H1 (cell line): ENCODE measurements around the gene PIANP. TPM values are rescaled to one million over a fixed set of nuclear protein-coding genes. Genes with fewer than 3 reads are reported as not detected.
A peak's percentile ranks its signal among the peaks of the same experiment; 100 is the strongest.

Experiments
- CTCF ChIA-PET: fragments of 300-600 bp; sonication (Branson Sonifier 250); formaldehyde crosslinking; loops from one replicate; lab custom pipeline; 2021; ENCODE audit not compliant: partially characterized antibody; lab: Charles Lee
- POLR2A ChIA-PET: fragments of 300-600 bp; sonication (Branson Sonifier 250); formaldehyde crosslinking; loops from one replicate; lab custom pipeline; 2021; ENCODE audit warnings: inconsistent platforms; ENCODE audit not compliant: partially characterized antibody; lab: Charles Lee
- DNase-seq, 2 experiments: peaks; one replicate each; pipeline versions ENCODE4 v3.0.0 to v3.0.0-alpha.2; 2010 to 2022; ENCODE audit warnings: low spot score in 2 of 2, low read depth in 1 of 2, mixed read lengths in 1 of 2
- FAIRE-seq: peaks from 2 replicates; lab custom pipeline; 2011; peaks lifted over from hg19 to GRCh38; lab: Jason Lieb, UNC
- H2AFZ ChIP-seq: 2 replicates; pipeline ENCODE4 v1.8.1; 2012; ENCODE audit warnings: low read length, inconsistent platforms
- H2AK5ac ChIP-seq: 2 replicates; pipeline ENCODE4 v1.6.1; 2013; ENCODE audit warnings: low read depth, low read length
- H2BK120ac ChIP-seq: replicated peaks from 2 replicates; pipeline ENCODE3; 2013; ENCODE audit warnings: low read depth, low read length, inconsistent platforms
- H2BK12ac ChIP-seq: 2 replicates; pipeline ENCODE4 v1.6.1; 2013; ENCODE audit warnings: low read depth, low read length
- H2BK15ac ChIP-seq: 2 replicates; pipeline ENCODE4 v1.6.1; 2013; ENCODE audit warnings: low read length
- H2BK20ac ChIP-seq: 2 replicates; pipeline ENCODE4 v1.6.1; 2013; ENCODE audit warnings: low read length
- H2BK5ac ChIP-seq: 2 replicates; pipeline ENCODE4 v1.6.1; 2013; ENCODE audit warnings: low read depth, low read length
- H3K14ac ChIP-seq: 2 replicates; pipeline ENCODE4 v1.6.1; 2013; ENCODE audit warnings: inconsistent platforms; ENCODE audit not compliant: insufficient read length
- H3K18ac ChIP-seq: 2 replicates; pipeline ENCODE4 v1.6.1; 2013; ENCODE audit warnings: low read length; ENCODE audit errors: extremely low read depth
- H3K23ac ChIP-seq: 2 replicates; pipeline ENCODE4 v1.6.1; 2013; ENCODE audit warnings: inconsistent platforms; ENCODE audit not compliant: insufficient read length
- H3K23me2 ChIP-seq: 2 replicates; pipeline ENCODE4 v1.6.1; 2013; ENCODE audit warnings: low read depth, low read length
- H3K27ac ChIP-seq: 2 replicates; pipeline ENCODE4 v1.6.1; 2011; ENCODE audit warnings: low read depth, low read length, inconsistent platforms
- H3K27me3 ChIP-seq, 4 experiments: replicated peaks in 1 of 4; 1 replicate in 1 of 4; 2 replicates in 3 of 4; pipeline versions ENCODE4 v1.6.1 to v1.8.1; 2011 to 2013; ENCODE audit warnings: low read length in 3 of 4, mild to moderate bottlenecking in 3 of 4, inconsistent platforms in 2 of 4, mixed read lengths in 2 of 4, moderate library complexity in 1 of 4; ENCODE audit not compliant: control insufficient read depth in 3 of 4, insufficient read depth in 3 of 4; ENCODE audit errors: extremely low read depth in 1 of 4
- H3K36me3 ChIP-seq, 4 experiments: 2 replicates each; pipeline versions ENCODE4 v1.6.1 to v1.8.1; 2011 to 2013; ENCODE audit warnings: mild to moderate bottlenecking in 4 of 4, low read length in 3 of 4, moderate library complexity in 2 of 4, control low read depth in 1 of 4, inconsistent platforms in 1 of 4; ENCODE audit not compliant: insufficient read depth in 4 of 4, control insufficient read depth in 2 of 4
- H3K4ac ChIP-seq: replicated peaks from 2 replicates; pipeline ENCODE3; 2013; ENCODE audit warnings: low read length, low read depth, mixed read lengths, inconsistent platforms; ENCODE audit not compliant: insufficient read length
- H3K4me1 ChIP-seq, 4 experiments: replicated peaks in 1 of 4; 1 replicate in 1 of 4; 2 replicates in 3 of 4; pipeline versions ENCODE4 v1.6.1 to v1.8.1; 2011 to 2013; ENCODE audit warnings: low read length in 3 of 4, inconsistent platforms in 2 of 4, mixed read lengths in 1 of 4; ENCODE audit not compliant: insufficient read depth in 4 of 4, control insufficient read depth in 3 of 4
- H3K4me2 ChIP-seq, 2 experiments: 2 replicates each; pipeline versions ENCODE4 v1.6.1 to v1.8.1; 2011 to 2013; ENCODE audit warnings: low read depth in 2 of 2, low read length in 2 of 2, control low read depth in 1 of 2, inconsistent platforms in 1 of 2, mild to moderate bottlenecking in 1 of 2; ENCODE audit not compliant: insufficient read depth in 1 of 2
- H3K4me3 ChIP-seq, 4 experiments: fragments of 200-600, 300-600 bp in 1 of 4; sonication (generic), shearing (Covaris generic), sonication (Bioruptor Twin) in 1 of 4; 2 replicates each; pipeline versions ENCODE4 v1.5.1 to v1.8.1; 2011 to 2016; ENCODE audit warnings: low read length in 4 of 4, low read depth in 3 of 4, control low read depth in 2 of 4, inconsistent platforms in 2 of 4, mild to moderate bottlenecking in 2 of 4, mixed read lengths in 1 of 4, moderate library complexity in 1 of 4; ENCODE audit not compliant: insufficient read depth in 2 of 4; ENCODE audit errors: extremely low read depth in 1 of 4
- H3K56ac ChIP-seq: replicated peaks from 2 replicates; pipeline ENCODE3; 2013; ENCODE audit warnings: low read depth, mild to moderate bottlenecking, mixed read lengths, low read length, inconsistent platforms; ENCODE audit not compliant: insufficient read length
- H3K79me1 ChIP-seq: 2 replicates; pipeline ENCODE4 v1.6.1; 2013; ENCODE audit warnings: low read depth, low read length, control low read depth
- H3K79me2 ChIP-seq, 2 experiments: 2 replicates each; pipeline versions ENCODE4 v1.6.1 to v1.8.1; 2012 to 2013; ENCODE audit warnings: low read length in 2 of 2, mild to moderate bottlenecking in 2 of 2, inconsistent platforms in 1 of 2; ENCODE audit not compliant: insufficient read depth in 2 of 2, control insufficient read depth in 1 of 2
- H3K9ac ChIP-seq, 4 experiments: replicated peaks in 1 of 4; 1 replicate in 1 of 4; 2 replicates in 3 of 4; pipeline versions ENCODE4 v1.6.1 to v1.8.1; 2011 to 2013; ENCODE audit warnings: low read depth in 3 of 4, low read length in 3 of 4, control low read depth in 2 of 4, mild to moderate bottlenecking in 2 of 4, moderate library complexity in 2 of 4, inconsistent platforms in 1 of 4; ENCODE audit errors: extremely low read depth in 1 of 4
- H3K9me3 ChIP-seq, 2 experiments: 2 replicates each; pipeline versions ENCODE4 v1.6.1 to v1.8.1; 2012 to 2013; ENCODE audit warnings: mild to moderate bottlenecking in 2 of 2, moderate library complexity in 2 of 2, control low read depth in 1 of 2, inconsistent platforms in 1 of 2, low read depth in 1 of 2, low read length in 1 of 2, mixed read lengths in 1 of 2; ENCODE audit not compliant: insufficient read depth in 2 of 2
- H4K20me1 ChIP-seq, 2 experiments: replicated peaks in 1 of 2; 2 replicates each; pipeline versions ENCODE3 to v1.8.1; 2011 to 2013; ENCODE audit warnings: inconsistent platforms in 2 of 2, low read length in 2 of 2, mild to moderate bottlenecking in 1 of 2; ENCODE audit not compliant: insufficient read depth in 2 of 2, control insufficient read depth in 1 of 2
- H4K5ac ChIP-seq: 2 replicates; pipeline ENCODE4 v1.6.1; 2013; ENCODE audit warnings: low read length, low read depth, mixed read lengths, inconsistent platforms; ENCODE audit not compliant: insufficient read length
- H4K8ac ChIP-seq: 2 replicates; pipeline ENCODE4 v1.8.0; 2013; ENCODE audit warnings: mild to moderate bottlenecking, moderate library complexity, low read length, inconsistent platforms; ENCODE audit not compliant: insufficient read depth; ENCODE audit errors: extremely low read depth
- H4K91ac ChIP-seq: replicated peaks from 2 replicates; pipeline ENCODE3; 2013; ENCODE audit warnings: low read length, mixed read lengths, inconsistent platforms; ENCODE audit not compliant: insufficient read length
- CHD1 ChIP-seq: IDR thresholded peaks from 2 replicates; pipeline ENCODE4 v1.6.1; 2012; ENCODE audit warnings: low read depth, low read length, improper control_type of control experiment
- KDM4A ChIP-seq: IDR thresholded peaks from one replicate; pipeline ENCODE4 v1.7.1; 2012; ENCODE audit warnings: low read depth, mild to moderate bottlenecking, moderate library complexity, low read length, inconsistent platforms; ENCODE audit not compliant: severe bottlenecking
- SP1 ChIP-seq: IDR thresholded peaks from 2 replicates; pipeline ENCODE4 v1.6.1; 2011; ENCODE audit warnings: low read depth, low read length
- TBP ChIP-seq: IDR thresholded peaks from 2 replicates; pipeline ENCODE4 v1.6.1; 2011; ENCODE audit warnings: low read depth, low read length, improper control_type of control experiment
- WGBS, 2 experiments: shearing (Covaris generic) in 1 of 2; methylation state at CpG; one replicate each; pipeline versions ENCODE4 v1.1.6 to v1.1.7; 2013 to 2015; ENCODE audit warnings: low lambda C conversion rate in 2 of 2, mixed read lengths in 2 of 2, inconsistent platforms in 1 of 2, low coverage in 1 of 2, missing lambda C conversion rate in 1 of 2; ENCODE audit not compliant: insufficient replicate concordance in 2 of 2, insufficient coverage in 1 of 2, insufficient read length in 1 of 2; ENCODE audit errors: extremely low coverage in 1 of 2, missing lambda C conversion rate in 1 of 2; 5-methylcytosine and 5-hydroxymethylcytosine counted together
- polyA plus RNA-seq, 7 experiments: library from polyadenylated mRNA; depleted of rRNA in 3 of 7; stranded (reverse) in 5 of 7; unstranded in 2 of 7; fragments of >200 nt in 5 of 7; fragments of 200-250 nt in 2 of 7; gene quantifications; 1 replicate in 5 of 7; 2 replicates in 1 of 7; 4 replicates in 1 of 7; pipeline versions ENCODE4 v1.2.1 to v1.2.3, GENCODE V29; 2011 to 2013; ENCODE audit warnings: missing spikeins in 2 of 7, mixed read lengths in 2 of 7
- total RNA-seq: library from RNA; stranded (reverse); fragmentation: NEBNext Ultra II Directional; extraction: Animal tissue kit (Norgen Biotek cat#: 25700); gene quantifications from 2 replicates; pipeline ENCODE4 v1.2.1, GENCODE V29; 2021
- TF ChIP-seq, protein P1 (sequence below), 3 experiments: IDR thresholded peaks; 1 replicate in 2 of 3; 2 replicates in 1 of 3; pipeline versions ENCODE4 v1.5.1 to v1.6.1; 2011; ENCODE audit warnings: low read length in 3 of 3, mild to moderate bottlenecking in 3 of 3, inconsistent platforms in 2 of 3, low read depth in 1 of 3, moderate library complexity in 1 of 3; ENCODE audit not compliant: insufficient read depth in 1 of 3; ENCODE audit errors: control extremely low read depth in 1 of 3

Gene PIANP
- total and polyA plus RNA-seq, 2 of the 8 experiments (the other 6 are each of a cell fraction or from before 2014, with no cell fraction given): 6.3 to 9.8 TPM

DNA sequence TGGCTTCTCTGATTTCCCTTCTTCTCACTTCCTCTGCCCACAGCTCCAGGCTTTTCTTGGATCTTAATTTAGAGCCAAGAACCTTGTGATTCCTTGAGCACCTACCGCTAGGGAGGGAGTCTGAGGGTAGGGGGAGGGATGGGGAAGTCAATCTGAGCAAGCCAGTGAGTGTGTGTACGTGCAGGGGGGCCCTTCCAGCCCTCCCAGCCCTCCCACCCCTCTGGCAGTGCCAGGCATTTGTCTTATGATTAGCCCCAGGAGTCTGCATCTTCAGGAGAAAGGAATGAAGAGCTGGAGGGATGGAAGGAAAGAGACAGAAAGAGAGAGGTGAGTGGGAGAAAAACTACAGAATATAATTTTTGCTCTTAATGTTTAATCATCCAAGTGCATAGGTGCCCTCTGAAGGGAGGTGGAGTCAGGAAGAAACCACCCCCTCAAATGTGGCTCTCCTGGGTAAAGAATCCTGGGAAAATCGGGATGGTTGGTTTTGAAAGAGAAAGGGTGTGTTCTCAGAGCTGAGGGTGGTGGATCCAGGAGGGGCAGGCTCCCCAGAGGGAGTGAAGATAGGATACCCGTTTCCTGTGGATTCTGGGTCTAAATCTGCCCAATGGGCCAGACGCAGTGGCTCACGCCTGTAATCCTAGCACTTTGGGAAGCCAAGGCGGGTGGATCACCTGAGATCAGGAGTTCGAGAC, 2.1 kb downstream of the PIANP start:
- Histone ChIP-seq H4K8ac (no peak overlapping the region), H3K79me2 (no peaks in the 10 kb centered on the region), H2BK120ac (no peak overlapping the region), H3K4me2 (peak overlapping the region in 1 of 2 experiments; percentile 99; a peak in 1 of 4 replicates), H3K18ac (no peak overlapping the region), H3K14ac (no peak overlapping the region), H3K9me3 (no peaks in the 10 kb centered on the region), H3K23ac (no peak overlapping the region), H3K36me3 (peaks cover 0 to 3% (median 1%) of the 10 kb centered on the region in 4 experiments; a peak in 1 of 8 replicates), H2BK12ac (no peak overlapping the region), H3K4ac (no peak overlapping the region), H3K4me1 (peaks cover 0 to 9% (median 5%) of the 10 kb centered on the region in 4 experiments; a peak in 4 of 7 replicates), H2BK20ac (no peak overlapping the region), H4K20me1 (no peaks in the 10 kb centered on the region), H4K91ac (no peak overlapping the region), H3K56ac (no peak overlapping the region), H2AFZ (no peak overlapping the region), H3K23me2 (peaks cover 16% of the 10 kb centered on the region), H4K5ac (no peak overlapping the region), H2BK5ac (no peak overlapping the region), H3K9ac (no peak overlapping the region), H2BK15ac (no peak overlapping the region), H3K79me1 (no peaks in the 10 kb centered on the region; the same call in 1 of the 2 replicates), H2AK5ac (no peak overlapping the region), H3K27ac (no peak overlapping the region), H3K27me3 (peaks cover 0 to 16% (median 14%) of the 10 kb centered on the region in 4 experiments; a peak in 6 of 7 replicates), H3K4me3 (peak overlapping the region in 1 of 4 experiments; percentile 7; a peak in 2 of 8 replicates)
- POLR2A ChIA-PET: interaction anchor here (0.6 to 3.1 kb wide), 16 partner anchors 9 to 164 kb away, joined by 3 to 32 read pairs (median 4); partner anchors contain the start of genes CDCA3, COPS7A, GAPDH and PTMS
- no peak for TF ChIP-seq SP1
- TF ChIP-seq TBP: no peak
- no peak for TF ChIP-seq CHD1
- TF ChIP-seq KDM4A: no peak
- TF ChIP-seq, protein P1, sequence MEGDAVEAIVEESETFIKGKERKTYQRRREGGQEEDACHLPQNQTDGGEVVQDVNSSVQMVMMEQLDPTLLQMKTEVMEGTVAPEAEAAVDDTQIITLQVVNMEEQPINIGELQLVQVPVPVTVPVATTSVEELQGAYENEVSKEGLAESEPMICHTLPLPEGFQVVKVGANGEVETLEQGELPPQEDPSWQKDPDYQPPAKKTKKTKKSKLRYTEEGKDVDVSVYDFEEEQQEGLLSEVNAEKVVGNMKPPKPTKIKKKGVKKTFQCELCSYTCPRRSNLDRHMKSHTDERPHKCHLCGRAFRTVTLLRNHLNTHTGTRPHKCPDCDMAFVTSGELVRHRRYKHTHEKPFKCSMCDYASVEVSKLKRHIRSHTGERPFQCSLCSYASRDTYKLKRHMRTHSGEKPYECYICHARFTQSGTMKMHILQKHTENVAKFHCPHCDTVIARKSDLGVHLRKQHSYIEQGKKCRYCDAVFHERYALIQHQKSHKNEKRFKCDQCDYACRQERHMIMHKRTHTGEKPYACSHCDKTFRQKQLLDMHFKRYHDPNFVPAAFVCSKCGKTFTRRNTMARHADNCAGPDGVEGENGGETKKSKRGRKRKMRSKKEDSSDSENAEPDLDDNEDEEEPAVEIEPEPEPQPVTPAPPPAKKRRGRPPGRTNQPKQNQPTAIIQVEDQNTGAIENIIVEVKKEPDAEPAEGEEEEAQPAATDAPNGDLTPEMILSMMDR (IDR thresholded peaks at IDR 0.05; ENCODE audit: control extremely low read depth in 1 of 3, insufficient read depth in 1 of 3, low read depth in 1 of 3, low read length in 3 of 3): no peak
- 74% methylated on average over 8 of the region's 8 CpGs; no CpG with 5 or more reads in 1 of the 2 experiments for WGBS, 2 experiments
- FAIRE-seq (no peak), DNase-seq (no peak)
- CTCF ChIA-PET: interaction anchor here (0.6 to 4.5 kb wide), 29 partner anchors 9 to 190 kb away, joined by 3 to 39 read pairs (median 4); partner anchors contain the start of genes ACRBP, COPS7A, MLF2 and ZNF384
